Choroid plexus epithelial cell (primary cell): ENCODE measurements around the gene C4BPA.
A peak's percentile ranks its signal among the peaks of the same experiment; 100 is the strongest.

Experiments
- DNase-seq: peaks from one replicate; pipeline ENCODE4 v3.0.0-alpha.2; 2010; ENCODE audit warnings: low read depth
- H3K4me3 ChIP-seq: 2 replicates; pipeline ENCODE4 v1.5.1; 2011; ENCODE audit warnings: low read depth, mild to moderate bottlenecking, control low read depth, low read length, moderate library complexity
- CTCF ChIP-seq: conservative IDR thresholded peaks from 2 replicates; pipeline ENCODE4 v1.5.1; 2011; ENCODE audit warnings: low read depth, mild to moderate bottlenecking, control low read depth, inconsistent platforms, low read length, moderate library complexity

C4BPA gene

GRCh38 chr1:207069858-207070506 is 34.1 kb upstream of the C4BPA start:
- H3K4me3 ChIP-seq: no peak overlapping the region
- DNase-seq: no peak
- TF ChIP-seq CTCF: no peak

DNA sequence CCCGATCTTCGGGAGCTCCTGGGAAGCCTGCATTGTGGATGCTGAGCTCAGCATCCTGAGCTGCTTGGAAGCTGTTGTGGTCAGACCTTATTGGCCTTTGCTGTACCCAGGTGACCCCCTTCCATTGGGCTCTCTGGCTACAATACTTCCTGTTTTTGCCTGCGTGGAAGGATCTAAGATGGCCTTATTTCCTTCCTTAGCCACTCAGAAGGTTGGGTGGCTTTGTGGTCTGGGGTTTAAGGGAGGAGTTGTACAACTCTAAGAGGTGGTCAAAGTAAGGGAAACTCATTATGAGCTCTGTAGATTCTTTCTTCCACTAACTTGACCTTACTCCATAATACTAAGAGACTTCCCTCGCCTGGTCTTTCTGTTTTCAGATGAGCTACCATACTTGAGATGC is 33.2 kb upstream of the C4BPA start:
- no peak for DNase-seq
- no peak for TF ChIP-seq CTCF
- no peak overlapping the region for H3K4me3 ChIP-seq

DNA sequence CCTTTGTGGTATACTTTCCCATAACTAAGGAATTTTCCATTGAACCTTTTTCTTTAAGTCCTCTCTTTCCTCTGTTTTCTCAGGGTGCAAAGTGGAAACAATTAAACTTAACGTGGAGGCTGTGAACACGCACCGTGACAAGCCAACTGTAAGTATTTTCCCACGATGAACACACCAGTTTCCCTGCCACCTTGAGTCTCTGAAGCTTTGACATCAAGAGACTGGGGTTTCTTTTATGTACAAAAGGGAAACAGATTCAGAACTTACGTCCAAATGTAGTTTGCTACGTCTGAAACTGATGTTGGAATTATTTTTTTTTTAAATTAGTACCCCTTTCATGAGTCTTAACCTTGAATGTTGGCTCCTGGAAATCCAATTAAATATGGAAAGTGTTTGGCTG is 32.6 kb upstream of the C4BPA start:
- no peak for DNase-seq
- no peak overlapping the region for H3K4me3 ChIP-seq
- no peak for TF ChIP-seq CTCF

GRCh38 chr1:207072233-207072632 is 31.8 kb upstream of the C4BPA start:
- no peak overlapping the region for H3K4me3 ChIP-seq
- DNase-seq: no peak
- TF ChIP-seq CTCF: no peak

DNA sequence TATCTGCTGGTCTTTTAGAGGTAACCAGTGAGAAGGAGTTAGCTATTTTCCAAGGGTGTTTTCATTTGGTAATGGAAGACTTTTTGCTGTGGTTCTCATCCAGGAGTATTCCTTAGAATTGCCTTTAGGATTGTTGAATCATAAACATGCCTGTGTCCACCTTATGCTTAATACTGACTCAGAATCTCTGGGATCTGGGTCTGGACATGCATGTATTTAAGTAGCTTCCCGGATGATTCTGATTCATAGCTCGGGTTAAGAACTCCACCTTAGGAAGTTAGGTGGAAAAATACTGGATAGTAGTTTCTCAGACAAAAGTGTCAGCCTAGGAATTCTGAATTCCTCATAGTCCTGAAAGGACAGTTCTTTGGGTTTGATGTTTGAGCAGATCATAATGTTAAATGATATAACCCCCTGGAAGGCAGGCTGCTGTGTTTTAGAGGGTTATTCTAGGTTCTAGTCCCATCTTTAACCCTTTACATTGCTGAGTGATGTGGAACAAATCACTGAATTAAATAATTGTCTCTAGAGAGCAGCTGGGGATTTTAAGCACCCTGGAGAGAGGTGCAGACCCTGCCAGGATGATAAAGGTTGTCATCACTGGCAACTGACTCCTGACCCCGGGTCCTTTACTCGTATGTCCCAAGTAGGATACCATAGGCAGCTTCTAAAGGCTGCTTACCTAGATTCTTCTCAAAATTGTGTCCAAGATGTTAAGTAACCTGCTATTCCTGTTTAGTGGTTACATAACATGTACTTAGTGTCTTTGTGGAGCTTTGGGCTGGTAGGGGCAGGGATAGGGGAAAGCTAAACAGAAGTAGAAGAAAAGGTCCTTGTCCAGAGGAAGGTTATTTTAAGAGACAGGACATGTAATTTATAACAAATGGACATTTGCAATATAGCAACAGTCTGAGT is 29.9 kb upstream of the C4BPA start:
- no peak for DNase-seq
- TF ChIP-seq CTCF: no peak
- H3K4me3 ChIP-seq: no peak overlapping the region

GRCh38 chr1:207076181-207076955 is 27.7 kb upstream of the C4BPA start:
- TF ChIP-seq CTCF: no peak
- DNase-seq: peak; percentile 20

More at GRCh38 chr1:207076181-207076955, 27.7 kb upstream of the C4BPA start:
- H3K4me3 ChIP-seq: no peak overlapping the region
